K562 (cell line): ENCODE results near the gene PRCD. TPM values are rescaled to one million over a fixed set of nuclear protein-coding genes. Genes with fewer than 3 reads are reported as not detected.

ENCODE experiments used
- NBN ChIP-seq: fragments of 450-650 bp; IDR thresholded peaks from 2 replicates; pipeline ENCODE4 v1.6.1; 2016; ENCODE audit warnings: low read depth, mild to moderate bottlenecking
- PML ChIP-seq: IDR thresholded peaks from 2 replicates; pipeline ENCODE4 v1.6.1; 2012; ENCODE audit warnings: low read length, inconsistent platforms
- POLR2A ChIP-seq: fragments of 450-650 bp; conservative IDR thresholded peaks from 2 replicates; pipeline ENCODE4 v1.6.1; 2016
- RFX5 ChIP-seq: IDR thresholded peaks from 2 replicates; pipeline ENCODE4 v1.6.1; 2011; ENCODE audit warnings: low read depth, mild to moderate bottlenecking, improper control_type of control experiment, low read length
- SMAD4 ChIP-seq: fragments of 250-450 bp; sonication (Bioruptor Pico); conservative IDR thresholded peaks from 2 replicates; pipeline ENCODE4 v1.8.0; 2021; ENCODE audit warnings: inconsistent platforms, mild to moderate bottlenecking, moderate library complexity
- TARDBP ChIP-seq: fragments of 450-650 bp; IDR thresholded peaks from 2 replicates; pipeline ENCODE4 v1.6.1; 2016
- U2AF2 ChIP-seq: fragments of 200-400 bp; formaldehyde crosslinking; optimal IDR thresholded peaks from 2 replicates; pipeline ENCODE3; 2017; ENCODE audit warnings: low read depth, mild to moderate bottlenecking, low read length
- ZNF140 ChIP-seq: fragments of 250-450 bp; sonication (Bioruptor Pico); IDR thresholded peaks from 2 replicates; pipeline ENCODE4 v1.8.0; 2021; ENCODE audit warnings: moderate library complexity, mild to moderate bottlenecking, inconsistent platforms
- polyA plus RNA-seq, 8 experiments: library from polyadenylated mRNA; depleted of rRNA in 4 of 8; stranded (reverse) in 5 of 8; unstranded in 3 of 8; fragments of >200 nt; fragmentation: Nextera tagmentation in 2 of 8; fragmentation: Illumina TruSeq in 1 of 8; extraction: Ambion mirVana in 2 of 8; extraction: Trizol in 1 of 8; gene quantifications; 2 replicates each; pipeline versions ENCODE4 v1.2.1 to v1.2.3, GENCODE V29; 2011 to 2014; ENCODE audit warnings: inconsistent platforms in 1 of 8, missing spikeins in 1 of 8
- total RNA-seq, 7 experiments: library from RNA; depleted of rRNA in 6 of 7; stranded (reverse); fragments of >200 nt in 6 of 7; fragmentation: Illumina TruSeq in 2 of 7; extraction: Trizol in 2 of 7; gene quantifications; 2 replicates each; pipeline versions ENCODE4 v1.2.1 to v1.2.3, GENCODE V29; 2011 to 2021; ENCODE audit warnings: low replicate concordance in 1 of 7
- TF ChIP-seq, protein P1 (sequence below): fragments of 450-650 bp; IDR thresholded peaks from 2 replicates; pipeline ENCODE4 v1.6.1; 2018; ENCODE audit warnings: mild to moderate bottlenecking, low read depth; ENCODE audit not compliant: partially characterized antibody
- TF ChIP-seq, protein P2 (sequence below): IDR thresholded peaks from 2 replicates; pipeline ENCODE4 v1.6.1; 2014; ENCODE audit warnings: antibody characterized with exemption
- TF ChIP-seq, protein P3 (sequence below): fragments of 200-600 bp; sonication (generic); IDR thresholded peaks from one replicate; pipeline ENCODE4 v1.6.1; 2012; ENCODE audit warnings: mild to moderate bottlenecking, low read depth, low read length, inconsistent platforms
- TF ChIP-seq, protein P4 (sequence below): sonication (generic); formaldehyde crosslinking; IDR thresholded peaks from 2 replicates; pipeline ENCODE4 v1.8.1; 2023; ENCODE audit warnings: mild to moderate bottlenecking, missing genetic modification reagents

The PRCD gene
- total and polyA plus RNA-seq, 9 of the 15 experiments (the other 6 are each of a cell fraction or from before 2014, with no cell fraction given) = 0.20 to 0.25 (median 0.21) TPM; not detected in 6

DNA sequence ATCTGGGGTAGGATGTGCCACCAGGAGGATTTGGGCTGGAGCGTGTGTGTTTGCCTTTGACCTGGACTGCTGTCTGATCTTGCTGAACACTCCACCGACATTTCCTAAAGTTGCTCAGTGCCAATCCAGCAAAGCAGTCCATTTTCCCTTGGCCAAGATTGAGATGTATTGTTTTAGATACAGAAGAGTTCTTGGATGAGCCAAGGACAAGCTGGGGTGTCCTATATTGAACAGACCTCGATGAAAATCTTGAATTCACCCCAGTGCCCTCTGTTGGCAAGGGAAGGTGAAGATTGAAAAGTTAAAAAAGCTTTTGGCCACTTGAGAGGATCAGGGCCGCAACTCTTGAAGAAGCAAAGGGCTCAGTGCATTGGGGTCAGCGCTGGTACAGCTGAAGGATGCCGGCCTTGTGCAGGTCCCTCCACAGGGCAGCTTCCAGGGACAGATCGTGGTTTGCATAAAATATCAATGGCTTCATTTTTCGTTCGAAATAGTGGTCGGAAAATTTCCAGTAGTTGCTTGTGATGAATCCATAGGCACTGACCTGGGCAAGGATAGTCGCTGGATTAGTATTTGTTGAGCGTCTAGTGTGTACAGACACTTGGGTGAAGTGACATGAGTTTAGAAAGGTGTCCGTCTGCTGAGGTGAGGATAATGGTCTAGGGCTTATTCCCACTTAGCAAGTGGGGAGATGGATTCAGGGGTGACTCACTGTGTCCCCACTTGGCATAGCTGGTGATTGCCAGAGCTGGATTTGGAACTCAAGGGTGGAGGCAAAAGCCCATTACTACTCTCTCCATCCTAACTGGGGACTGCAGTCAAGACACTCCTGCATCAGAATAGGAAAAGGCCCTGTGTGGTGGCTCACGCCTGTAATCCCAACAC is 26.1 kb downstream of the PRCD start (continued):
- TF ChIP-seq, protein P1, sequence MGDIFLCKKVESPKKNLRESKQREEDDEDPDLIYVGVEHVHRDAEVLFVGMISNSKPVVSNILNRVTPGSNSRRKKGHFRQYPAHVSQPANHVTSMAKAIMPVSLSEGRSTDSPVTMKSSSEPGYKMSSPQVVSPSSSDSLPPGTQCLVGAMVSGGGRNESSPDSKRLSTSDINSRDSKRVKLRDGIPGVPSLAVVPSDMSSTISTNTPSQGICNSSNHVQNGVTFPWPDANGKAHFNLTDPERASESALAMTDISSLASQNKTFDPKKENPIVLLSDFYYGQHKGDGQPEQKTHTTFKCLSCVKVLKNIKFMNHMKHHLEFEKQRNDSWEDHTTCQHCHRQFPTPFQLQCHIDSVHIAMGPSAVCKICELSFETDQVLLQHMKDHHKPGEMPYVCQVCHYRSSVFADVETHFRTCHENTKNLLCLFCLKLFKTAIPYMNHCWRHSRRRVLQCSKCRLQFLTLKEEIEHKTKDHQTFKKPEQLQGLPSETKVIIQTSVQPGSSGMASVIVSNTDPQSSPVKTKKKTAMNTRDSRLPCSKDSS = no peak
- TF ChIP-seq, protein P2, sequence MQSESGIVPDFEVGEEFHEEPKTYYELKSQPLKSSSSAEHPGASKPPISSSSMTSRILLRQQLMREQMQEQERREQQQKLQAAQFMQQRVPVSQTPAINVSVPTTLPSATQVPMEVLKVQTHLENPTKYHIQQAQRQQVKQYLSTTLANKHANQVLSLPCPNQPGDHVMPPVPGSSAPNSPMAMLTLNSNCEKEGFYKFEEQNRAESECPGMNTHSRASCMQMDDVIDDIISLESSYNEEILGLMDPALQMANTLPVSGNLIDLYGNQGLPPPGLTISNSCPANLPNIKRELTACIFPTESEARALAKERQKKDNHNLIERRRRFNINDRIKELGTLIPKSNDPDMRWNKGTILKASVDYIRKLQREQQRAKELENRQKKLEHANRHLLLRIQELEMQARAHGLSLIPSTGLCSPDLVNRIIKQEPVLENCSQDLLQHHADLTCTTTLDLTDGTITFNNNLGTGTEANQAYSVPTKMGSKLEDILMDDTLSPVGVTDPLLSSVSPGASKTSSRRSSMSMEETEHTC = no peak
- TF ChIP-seq U2AF2 (no peak), TARDBP (no peak), NBN (no peak), RFX5 (no peak), POLR2A (peak; percentile 59), ZNF140 (CRISPR knock-in tag) (no peak), PML (no peak), SMAD4 (CRISPR knock-in tag) (no peak)
- TF ChIP-seq, protein P3, sequence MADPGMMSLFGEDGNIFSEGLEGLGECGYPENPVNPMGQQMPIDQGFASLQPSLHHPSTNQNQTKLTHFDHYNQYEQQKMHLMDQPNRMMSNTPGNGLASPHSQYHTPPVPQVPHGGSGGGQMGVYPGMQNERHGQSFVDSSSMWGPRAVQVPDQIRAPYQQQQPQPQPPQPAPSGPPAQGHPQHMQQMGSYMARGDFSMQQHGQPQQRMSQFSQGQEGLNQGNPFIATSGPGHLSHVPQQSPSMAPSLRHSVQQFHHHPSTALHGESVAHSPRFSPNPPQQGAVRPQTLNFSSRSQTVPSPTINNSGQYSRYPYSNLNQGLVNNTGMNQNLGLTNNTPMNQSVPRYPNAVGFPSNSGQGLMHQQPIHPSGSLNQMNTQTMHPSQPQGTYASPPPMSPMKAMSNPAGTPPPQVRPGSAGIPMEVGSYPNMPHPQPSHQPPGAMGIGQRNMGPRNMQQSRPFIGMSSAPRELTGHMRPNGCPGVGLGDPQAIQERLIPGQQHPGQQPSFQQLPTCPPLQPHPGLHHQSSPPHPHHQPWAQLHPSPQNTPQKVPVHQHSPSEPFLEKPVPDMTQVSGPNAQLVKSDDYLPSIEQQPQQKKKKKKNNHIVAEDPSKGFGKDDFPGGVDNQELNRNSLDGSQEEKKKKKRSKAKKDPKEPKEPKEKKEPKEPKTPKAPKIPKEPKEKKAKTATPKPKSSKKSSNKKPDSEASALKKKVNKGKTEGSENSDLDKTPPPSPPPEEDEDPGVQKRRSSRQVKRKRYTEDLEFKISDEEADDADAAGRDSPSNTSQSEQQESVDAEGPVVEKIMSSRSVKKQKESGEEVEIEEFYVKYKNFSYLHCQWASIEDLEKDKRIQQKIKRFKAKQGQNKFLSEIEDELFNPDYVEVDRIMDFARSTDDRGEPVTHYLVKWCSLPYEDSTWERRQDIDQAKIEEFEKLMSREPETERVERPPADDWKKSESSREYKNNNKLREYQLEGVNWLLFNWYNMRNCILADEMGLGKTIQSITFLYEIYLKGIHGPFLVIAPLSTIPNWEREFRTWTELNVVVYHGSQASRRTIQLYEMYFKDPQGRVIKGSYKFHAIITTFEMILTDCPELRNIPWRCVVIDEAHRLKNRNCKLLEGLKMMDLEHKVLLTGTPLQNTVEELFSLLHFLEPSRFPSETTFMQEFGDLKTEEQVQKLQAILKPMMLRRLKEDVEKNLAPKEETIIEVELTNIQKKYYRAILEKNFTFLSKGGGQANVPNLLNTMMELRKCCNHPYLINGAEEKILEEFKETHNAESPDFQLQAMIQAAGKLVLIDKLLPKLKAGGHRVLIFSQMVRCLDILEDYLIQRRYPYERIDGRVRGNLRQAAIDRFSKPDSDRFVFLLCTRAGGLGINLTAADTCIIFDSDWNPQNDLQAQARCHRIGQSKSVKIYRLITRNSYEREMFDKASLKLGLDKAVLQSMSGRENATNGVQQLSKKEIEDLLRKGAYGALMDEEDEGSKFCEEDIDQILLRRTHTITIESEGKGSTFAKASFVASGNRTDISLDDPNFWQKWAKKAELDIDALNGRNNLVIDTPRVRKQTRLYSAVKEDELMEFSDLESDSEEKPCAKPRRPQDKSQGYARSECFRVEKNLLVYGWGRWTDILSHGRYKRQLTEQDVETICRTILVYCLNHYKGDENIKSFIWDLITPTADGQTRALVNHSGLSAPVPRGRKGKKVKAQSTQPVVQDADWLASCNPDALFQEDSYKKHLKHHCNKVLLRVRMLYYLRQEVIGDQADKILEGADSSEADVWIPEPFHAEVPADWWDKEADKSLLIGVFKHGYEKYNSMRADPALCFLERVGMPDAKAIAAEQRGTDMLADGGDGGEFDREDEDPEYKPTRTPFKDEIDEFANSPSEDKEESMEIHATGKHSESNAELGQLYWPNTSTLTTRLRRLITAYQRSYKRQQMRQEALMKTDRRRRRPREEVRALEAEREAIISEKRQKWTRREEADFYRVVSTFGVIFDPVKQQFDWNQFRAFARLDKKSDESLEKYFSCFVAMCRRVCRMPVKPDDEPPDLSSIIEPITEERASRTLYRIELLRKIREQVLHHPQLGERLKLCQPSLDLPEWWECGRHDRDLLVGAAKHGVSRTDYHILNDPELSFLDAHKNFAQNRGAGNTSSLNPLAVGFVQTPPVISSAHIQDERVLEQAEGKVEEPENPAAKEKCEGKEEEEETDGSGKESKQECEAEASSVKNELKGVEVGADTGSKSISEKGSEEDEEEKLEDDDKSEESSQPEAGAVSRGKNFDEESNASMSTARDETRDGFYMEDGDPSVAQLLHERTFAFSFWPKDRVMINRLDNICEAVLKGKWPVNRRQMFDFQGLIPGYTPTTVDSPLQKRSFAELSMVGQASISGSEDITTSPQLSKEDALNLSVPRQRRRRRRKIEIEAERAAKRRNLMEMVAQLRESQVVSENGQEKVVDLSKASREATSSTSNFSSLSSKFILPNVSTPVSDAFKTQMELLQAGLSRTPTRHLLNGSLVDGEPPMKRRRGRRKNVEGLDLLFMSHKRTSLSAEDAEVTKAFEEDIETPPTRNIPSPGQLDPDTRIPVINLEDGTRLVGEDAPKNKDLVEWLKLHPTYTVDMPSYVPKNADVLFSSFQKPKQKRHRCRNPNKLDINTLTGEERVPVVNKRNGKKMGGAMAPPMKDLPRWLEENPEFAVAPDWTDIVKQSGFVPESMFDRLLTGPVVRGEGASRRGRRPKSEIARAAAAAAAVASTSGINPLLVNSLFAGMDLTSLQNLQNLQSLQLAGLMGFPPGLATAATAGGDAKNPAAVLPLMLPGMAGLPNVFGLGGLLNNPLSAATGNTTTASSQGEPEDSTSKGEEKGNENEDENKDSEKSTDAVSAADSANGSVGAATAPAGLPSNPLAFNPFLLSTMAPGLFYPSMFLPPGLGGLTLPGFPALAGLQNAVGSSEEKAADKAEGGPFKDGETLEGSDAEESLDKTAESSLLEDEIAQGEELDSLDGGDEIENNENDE = no peak
- TF ChIP-seq, protein P4, sequence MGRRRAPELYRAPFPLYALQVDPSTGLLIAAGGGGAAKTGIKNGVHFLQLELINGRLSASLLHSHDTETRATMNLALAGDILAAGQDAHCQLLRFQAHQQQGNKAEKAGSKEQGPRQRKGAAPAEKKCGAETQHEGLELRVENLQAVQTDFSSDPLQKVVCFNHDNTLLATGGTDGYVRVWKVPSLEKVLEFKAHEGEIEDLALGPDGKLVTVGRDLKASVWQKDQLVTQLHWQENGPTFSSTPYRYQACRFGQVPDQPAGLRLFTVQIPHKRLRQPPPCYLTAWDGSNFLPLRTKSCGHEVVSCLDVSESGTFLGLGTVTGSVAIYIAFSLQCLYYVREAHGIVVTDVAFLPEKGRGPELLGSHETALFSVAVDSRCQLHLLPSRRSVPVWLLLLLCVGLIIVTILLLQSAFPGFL (CRISPR knock-in tag) = 0 out of 2 replicates have a peak, but pooled peaks have one; percentile 43
